HG03060 (cell line): ENCODE results near the gene KCNAB2.

Experiments used
- ATAC-seq: cut with Tn5 transposase; IDR thresholded peaks from one replicate; pipeline ENCODE4 v1.9.1; 2021; ENCODE audit warnings: low read depth, moderate number of reproducible peaks; ENCODE audit not compliant: unreplicated experiment

The KCNAB2 gene

GRCh38 chr1:6094801-6095505 is 49.3 kb downstream of the KCNAB2 start:
- no peak for ATAC-seq

- no peak for ATAC-seq
Measured at GRCh38 chr1:6095511-6096242, 50.0 kb downstream of the KCNAB2 start.

- no peak for ATAC-seq
Measured at GRCh38 chr1:6096243-6097116, 50.8 kb downstream of the KCNAB2 start.

GRCh38 chr1:6097117-6097595 is 51.5 kb downstream of the KCNAB2 start:
- no peak for ATAC-seq

- no peak for ATAC-seq
Measured at GRCh38 chr1:6097824-6098223, 52.1 kb downstream of the KCNAB2 start.

GRCh38 chr1:6098303-6099215 is 52.9 kb downstream of the KCNAB2 start:
- ATAC-seq: no peak

GRCh38 chr1:6099297-6099696 is 53.6 kb downstream of the KCNAB2 start:
- ATAC-seq: no peak

- ATAC-seq: no peak
Measured at GRCh38 chr1:6099787-6100765, 54.4 kb downstream of the KCNAB2 start.

- no peak for ATAC-seq
Measured at GRCh38 chr1:6100861-6101783, 55.4 kb downstream of the KCNAB2 start.

GRCh38 chr1:6101826-6102531 is 56.3 kb downstream of the KCNAB2 start:
- no peak for ATAC-seq

- ATAC-seq: no peak
Measured at GRCh38 chr1:6102532-6102845, 56.8 kb downstream of the KCNAB2 start.

- no peak for ATAC-seq
Measured at GRCh38 chr1:6103111-6103853, 57.6 kb downstream of the KCNAB2 start.

- no peak for ATAC-seq
Measured at GRCh38 chr1:6103854-6104530, 58.3 kb downstream of the KCNAB2 start.

GRCh38 chr1:6104631-6105030 is 58.9 kb downstream of the KCNAB2 start:
- no peak for ATAC-seq

GRCh38 chr1:6105218-6105679 is 59.6 kb downstream of the KCNAB2 start:
- no peak for ATAC-seq

- ATAC-seq: no peak
Measured at GRCh38 chr1:6105763-6106162, 60.1 kb downstream of the KCNAB2 start.
